Measurements from ENCODE around the gene PHIP. TPM values are rescaled to one million over a fixed set of nuclear protein-coding genes. Genes with fewer than 3 reads are reported as not detected.

The PHIP gene
- total and polyA plus RNA-seq, 2 experiments from 2014 or later = 48.0 to 65.4 TPM

GRCh38 chr6:78942446-78942845 lies 135.6 kb downstream of the PHIP start:
- no peak for TF ChIP-seq EZH2 (IDR thresholded peaks at IDR 0.05; ENCODE audit: low read depth, unreplicated experiment)
- TF ChIP-seq ZNF462 (CRISPR knock-in tag; IDR thresholded peaks at IDR 0.05) = no peak
- no peak for TF ChIP-seq POLR2AphosphoS5 (IDR thresholded peaks at IDR 0.05; ENCODE audit: low read depth)
- no peak for TF ChIP-seq JUNB (IDR thresholded peaks at IDR 0.05; ENCODE audit: unreplicated experiment)
- no peak for TF ChIP-seq ETS1 (IDR thresholded peaks at IDR 0.05)
- TF ChIP-seq CREB1 (CRISPR knock-in tag; IDR thresholded peaks at IDR 0.05; ENCODE audit: low read depth) = no peak
- no peak for TF ChIP-seq REST (IDR thresholded peaks at IDR 0.05; ENCODE audit: unreplicated experiment)
- TF ChIP-seq EZH2phosphoT487 (IDR thresholded peaks at IDR 0.05; ENCODE audit: unreplicated experiment) = no peak
- TF ChIP-seq ZNF114 (CRISPR knock-in tag; IDR thresholded peaks at IDR 0.05) = no peak
- no peak for TF ChIP-seq NANOG (IDR thresholded peaks at IDR 0.05; ENCODE audit: borderline replicate concordance)
- TF ChIP-seq CTCF (conservative IDR thresholded peaks at IDR 0.05; ENCODE audit: low read depth in 2 of 2) = no peak
- TF ChIP-seq STAT1 (IDR thresholded peaks at IDR 0.05; ENCODE audit: unreplicated experiment) = no peak
- no peak for TF ChIP-seq ZNF331 (CRISPR knock-in tag; IDR thresholded peaks at IDR 0.05; ENCODE audit: low read depth)
- Histone ChIP-seq H3K4me2 (no peak overlapping the region), H3K4me1 (ENCODE audit: insufficient read depth) (no peaks in the 10 kb centered on the region), H3F3A (replicated peaks; ENCODE audit: low read depth) (no peaks in the 10 kb centered on the region), H3K27me3 (ENCODE audit: insufficient read depth) (no peaks in the 10 kb centered on the region), H3K79me2 (replicated peaks; ENCODE audit: insufficient read depth) (no peaks in the 10 kb centered on the region), H3K4me3 (no peak overlapping the region), H3K27ac (ENCODE audit: low read depth) (no peak overlapping the region), H4K20me1 (replicated peaks; ENCODE audit: insufficient read depth) (no peaks in the 10 kb centered on the region), H2AFZ (no peak overlapping the region), H3K36me3 (ENCODE audit: insufficient read depth) (peaks cover 45% of the 10 kb centered on the region), H3K9me2 (ENCODE audit: insufficient read depth) (no peaks in the 10 kb centered on the region)
- no peaks in the 10 kb centered on the region for H3K27me3 Mint-ChIP-seq (ENCODE audit: insufficient read depth, low read depth, poor library complexity)
- H3K9me3 Mint-ChIP-seq = no peaks in the 10 kb centered on the region; the same call in 2 of the 3 replicates
- no peak for DNase-seq (ENCODE audit: low spot score)
- H3K4me1 Mint-ChIP-seq = no peaks in the 10 kb centered on the region
- no peak overlapping the region for H3K4me3 Mint-ChIP-seq
- H3K36me3 Mint-ChIP-seq (ENCODE audit: low read depth) = peaks cover 58% of the 10 kb centered on the region
- no peak overlapping the region for H3K27ac Mint-ChIP-seq
- ATAC-seq = no peak
